Panc1 (cell line): ENCODE results near the gene S1PR3.

Source experiments
- CTCF ChIP-seq: fragments of 450-650 bp; IDR thresholded peaks from 2 replicates; pipeline ENCODE4 v1.5.1; 2017; ENCODE audit warnings: mild to moderate bottlenecking
- POLR2AphosphoS5 ChIP-seq: IDR thresholded peaks from 2 replicates; pipeline ENCODE4 v1.6.1; 2012; ENCODE audit warnings: mild to moderate bottlenecking, low read depth, low read length, moderate library complexity

GRCh38 chr9:88960632-88961031 lies 30.6 kb upstream of the S1PR3 start:
- no peak for TF ChIP-seq POLR2AphosphoS5
- no peak for TF ChIP-seq CTCF
